NCI-H1694 treated with DMSO at 0.1 percent for 48 hours (cell line): ENCODE results near the gene NOS1AP.
"Not testable (repeated sequence)": the region's sequence is repeated elsewhere in the genome, so short reads cannot be mapped to it uniquely, and the experiment has no call there.

Experiments
- DNase-seq: peaks from one replicate; lab custom pipeline; 2025; lab: John Stamatoyannopoulos, UW

NOS1AP gene

GRCh38 chr1:162059721-162060120, 9.8 kb upstream of the NOS1AP start:
- no peak for DNase-seq

GRCh38 chr1:162060314-162060713, 9.2 kb upstream of the NOS1AP start:
- DNase-seq: no peak

- DNase-seq: peak; percentile 23
Observed at GRCh38 chr1:162062542-162063015, 6.9 kb upstream of the NOS1AP start.

GRCh38 chr1:162065016-162065415, 4.5 kb upstream of the NOS1AP start:
- DNase-seq: no peak

- not testable (repeated sequence) for DNase-seq
Observed at GRCh38 chr1:162066836-162067235, 2.7 kb upstream of the NOS1AP start.

- DNase-seq: no peak
Observed at GRCh38 chr1:162067466-162067865, 2.0 kb upstream of the NOS1AP start.

- no peak for DNase-seq
Observed at GRCh38 chr1:162068301-162068700, 1.2 kb upstream of the NOS1AP start.

GRCh38 chr1:162070094-162070748, 730 bp downstream of the NOS1AP start:
- DNase-seq: no peak

- DNase-seq: no peak
Observed at GRCh38 chr1:162070825-162071224, 1.3 kb downstream of the NOS1AP start.

GRCh38 chr1:162072740-162073139, 3.2 kb downstream of the NOS1AP start:
- DNase-seq: no peak

GRCh38 chr1:162074276-162075005, 5.0 kb downstream of the NOS1AP start:
- no peak for DNase-seq

GRCh38 chr1:162075862-162076261, 6.4 kb downstream of the NOS1AP start:
- no peak for DNase-seq

GRCh38 chr1:162077648-162078299, 8.3 kb downstream of the NOS1AP start:
- no peak for DNase-seq

- no peak for DNase-seq
Observed at GRCh38 chr1:162079030-162079429, 9.5 kb downstream of the NOS1AP start.

- no peak for DNase-seq
Observed at GRCh38 chr1:162080472-162081015, 11.1 kb downstream of the NOS1AP start.

- DNase-seq: no peak
Observed at GRCh38 chr1:162081316-162081715, 11.8 kb downstream of the NOS1AP start.

GRCh38 chr1:162082080-162082479, 12.6 kb downstream of the NOS1AP start:
- DNase-seq: not testable (repeated sequence)

- no peak for DNase-seq
Observed at GRCh38 chr1:162083273-162083672, 13.8 kb downstream of the NOS1AP start.

GRCh38 chr1:162085991-162086390, 16.5 kb downstream of the NOS1AP start:
- no peak for DNase-seq

GRCh38 chr1:162087111-162087510, 17.6 kb downstream of the NOS1AP start:
- no peak for DNase-seq

GRCh38 chr1:162087574-162087973, 18.1 kb downstream of the NOS1AP start:
- no peak for DNase-seq

- no peak for DNase-seq
Observed at GRCh38 chr1:162088281-162088969, 18.9 kb downstream of the NOS1AP start.
